K562 (cell line): Measurements from ENCODE around the gene ITPK1. TPM values are rescaled to one million over a fixed set of nuclear protein-coding genes. Genes with fewer than 3 reads are reported as not detected.

Experiments used
- ATAC-seq: fragments of 200-7000 bp; cut with Tn5 transposase; 3 replicates; pipeline ENCODE4 v1.9.1; 2020; ENCODE audit warnings: moderate library complexity
- BruUV-seq: library from RNA; stranded (reverse); fragments of 400-500 nt; replicated peaks from 2 replicates; lab custom pipeline; 2021; lab: Mats Ljungman, UMichigan
- CTCF ChIA-PET: fragments of 300-600 bp; formaldehyde crosslinking; extraction: SDS; loops from one replicate; lab custom pipeline; 2021; ENCODE audit warnings: low intra/inter-chr PET ratio; lab: Yijun Ruan, JAX
- POLR2A ChIA-PET: fragments of 300-600, 350-650 bp; sonication (Branson Sonifier 250); formaldehyde crosslinking; extraction: SDS; loops from one replicate; lab custom pipeline; 2021; ENCODE audit warnings: antibody characterized with exemption, inconsistent platforms; lab: Yijun Ruan, JAX
- DNase-seq, 4 experiments: peaks; one replicate each; pipeline versions ENCODE4 v3.0.0 to v3.0.0-alpha.2; 2011 to 2018; ENCODE audit warnings: low spot score in 3 of 4, mixed read lengths in 3 of 4; ENCODE audit errors: extremely low read depth in 1 of 4
- FAIRE-seq: peaks from 2 replicates; lab custom pipeline; 2011; peaks lifted over from hg19 to GRCh38; lab: Jason Lieb, UNC
- H2AFZ ChIP-seq: 2 replicates; pipeline ENCODE4 v1.6.0; 2011; ENCODE audit warnings: low read depth, low read length, control low read depth, inconsistent platforms
- H3K27ac ChIP-seq: fragments of 200-600 bp; 3 replicates; pipeline ENCODE4 v1.8.0; 2011; ENCODE audit warnings: low read depth, mild to moderate bottlenecking, control low read depth, inconsistent platforms, low read length, moderate library complexity, mixed read lengths; ENCODE audit errors: extremely low read depth
- H3K27me3 ChIP-seq, 2 experiments: fragments of 300-600 bp in 1 of 2; 2 replicates in 1 of 2; 3 replicates in 1 of 2; pipeline versions ENCODE4 v1.6.0 to v1.8.0; 2011; ENCODE audit warnings: inconsistent platforms in 2 of 2, low read length in 2 of 2, mild to moderate bottlenecking in 1 of 2, mixed read lengths in 1 of 2, moderate library complexity in 1 of 2; ENCODE audit not compliant: control insufficient read depth in 2 of 2, insufficient read depth in 2 of 2
- H3K36me3 ChIP-seq: fragments of 300-600 bp; 3 replicates; pipeline ENCODE4 v1.8.0; 2011; ENCODE audit warnings: mild to moderate bottlenecking, low read length, inconsistent platforms; ENCODE audit not compliant: control insufficient read depth, insufficient read depth
- H3K4me1 ChIP-seq, 2 experiments: fragments of 200-600 bp in 1 of 2; replicated peaks in 1 of 2; 2 replicates in 1 of 2; 3 replicates in 1 of 2; pipeline versions ENCODE4 v1.5.1 to v1.8.0; 2011; ENCODE audit warnings: inconsistent platforms in 2 of 2, low read length in 2 of 2, mild to moderate bottlenecking in 1 of 2, mixed read lengths in 1 of 2, moderate library complexity in 1 of 2; ENCODE audit not compliant: control insufficient read depth in 2 of 2, insufficient read depth in 2 of 2
- H3K4me2 ChIP-seq: 2 replicates; pipeline ENCODE4 v1.6.1; 2011; ENCODE audit warnings: low read length, control low read depth, inconsistent platforms, mixed read lengths; ENCODE audit not compliant: insufficient read depth
- H3K4me3 ChIP-seq: fragments of 200-600 bp; sonication (generic), shearing (Covaris generic); 2 replicates; pipeline ENCODE4 v1.5.1; 2016; ENCODE audit warnings: control low read depth, inconsistent platforms
- H3K79me2 ChIP-seq: fragments of 200-600 bp; 3 replicates; pipeline ENCODE4 v1.8.0; 2011; ENCODE audit warnings: low read length, inconsistent platforms; ENCODE audit not compliant: control insufficient read depth, insufficient read depth
- H3K9ac ChIP-seq, 2 experiments: 2 replicates each; pipeline versions ENCODE4 v1.6.0 to v1.6.1; 2011; ENCODE audit warnings: low read depth in 2 of 2, low read length in 2 of 2, control low read depth in 1 of 2, inconsistent platforms in 1 of 2, mild to moderate bottlenecking in 1 of 2, mixed read lengths in 1 of 2; ENCODE audit not compliant: insufficient read depth in 1 of 2
- H3K9me1 ChIP-seq: one replicate; pipeline ENCODE4 v1.6.0; 2011; ENCODE audit warnings: inconsistent platforms, mild to moderate bottlenecking, low read length, moderate library complexity; ENCODE audit not compliant: control insufficient read depth, insufficient read depth
- H3K9me3 ChIP-seq: replicated peaks from 2 replicates; pipeline ENCODE4 v1.5.1; 2011; ENCODE audit warnings: low read depth, low read length, inconsistent platforms; ENCODE audit not compliant: control insufficient read depth, insufficient read depth
- H4K20me1 ChIP-seq: replicated peaks from 2 replicates; pipeline ENCODE4 v1.6.1; 2011; ENCODE audit warnings: low read length, inconsistent platforms, mixed read lengths; ENCODE audit not compliant: control insufficient read depth, insufficient read depth
- ARID1B ChIP-seq: fragments of 450-650 bp; IDR thresholded peaks from 2 replicates; pipeline ENCODE4 v1.6.1; 2016; ENCODE audit warnings: antibody characterized with exemption, mild to moderate bottlenecking, inconsistent platforms
- BHLHE40 ChIP-seq: IDR thresholded peaks from 2 replicates; pipeline ENCODE4 v1.6.1; 2011; ENCODE audit warnings: low read length, improper control_type of control experiment
- CAMTA2 ChIP-seq: fragments of 250-450 bp; sonication (Bioruptor Pico); conservative IDR thresholded peaks from 2 replicates; pipeline ENCODE4 v1.5.1; 2022
- CBFA2T3 ChIP-seq: fragments of 450-650 bp; IDR thresholded peaks from 2 replicates; pipeline ENCODE4 v1.6.1; 2017
- CXXC5 ChIP-seq: fragments of 250-450 bp; sonication (Bioruptor Pico); IDR thresholded peaks from 2 replicates; pipeline ENCODE4 v1.8.0; 2022; ENCODE audit warnings: inconsistent platforms, mild to moderate bottlenecking, moderate library complexity
- JUND ChIP-seq, 2 experiments: IDR thresholded peaks; 2 replicates in 1 of 2; 3 replicates in 1 of 2; pipeline ENCODE4 v1.6.1; 2011; ENCODE audit warnings: borderline replicate concordance in 2 of 2, low read depth in 2 of 2, low read length in 2 of 2, improper control_type of control experiment in 1 of 2, missing biosample characterization in 1 of 2, missing genetic modification characterization in 1 of 2, missing genetic modification reagents in 1 of 2
- MTA2 ChIP-seq: fragments of 450-650 bp; IDR thresholded peaks from 2 replicates; pipeline ENCODE4 v1.6.1; 2016; ENCODE audit warnings: low read depth
- RCOR1 ChIP-seq, 2 experiments: IDR thresholded peaks; 2 replicates each; pipeline ENCODE4 v1.6.1; 2012; ENCODE audit warnings: low read depth in 2 of 2, low read length in 2 of 2, borderline replicate concordance in 1 of 2, improper control_type of control experiment in 1 of 2
- SMAD4 ChIP-seq: fragments of 250-450 bp; sonication (Bioruptor Pico); conservative IDR thresholded peaks from 2 replicates; pipeline ENCODE4 v1.8.0; 2021; ENCODE audit warnings: inconsistent platforms, mild to moderate bottlenecking, moderate library complexity
- STAT5A ChIP-seq: IDR thresholded peaks from 2 replicates; pipeline ENCODE4 v1.6.1; 2012; ENCODE audit warnings: low read length, inconsistent platforms, borderline replicate concordance
- ZNF436 ChIP-seq: fragments of 250-450, 450-650 bp; sonication (Bioruptor Pico); formaldehyde crosslinking; IDR thresholded peaks from 2 replicates; pipeline ENCODE4 v1.7.0; 2020; ENCODE audit warnings: mild to moderate bottlenecking
- WGBS: fragments of 100-300 bp; shearing (Covaris generic); methylation state at CpG from one replicate; pipeline ENCODE4 v1.1.6; 2016; ENCODE audit warnings: low coverage, mixed read lengths; ENCODE audit not compliant: insufficient coverage; ENCODE audit errors: missing lambda C conversion rate; 5-methylcytosine and 5-hydroxymethylcytosine counted together
- in situ Hi-C: fragments of 300-500 bp; cut with MboI; formaldehyde crosslinking; loops from 4 replicates; pipeline ENCODE4 v1.15.0; 2018; ENCODE audit warnings: inconsistent platforms, mixed read lengths
- intact Hi-C: fragments of 100-400 bp; cut with micrococcal nuclease; formaldehyde crosslinking; loops from 2 replicates; pipeline ENCODE4 v1.14.2; 2022
- polyA plus RNA-seq, 8 experiments: library from polyadenylated mRNA; depleted of rRNA in 4 of 8; stranded (reverse) in 5 of 8; unstranded in 3 of 8; fragments of >200 nt; fragmentation: Nextera tagmentation in 2 of 8; fragmentation: Illumina TruSeq in 1 of 8; extraction: Ambion mirVana in 2 of 8; extraction: Trizol in 1 of 8; gene quantifications; 2 replicates each; pipeline versions ENCODE4 v1.2.1 to v1.2.3, GENCODE V29; 2011 to 2014; ENCODE audit warnings: inconsistent platforms in 1 of 8, missing spikeins in 1 of 8
- total RNA-seq, 7 experiments: library from RNA; depleted of rRNA in 6 of 7; stranded (reverse); fragments of >200 nt in 6 of 7; fragmentation: Illumina TruSeq in 2 of 7; extraction: Trizol in 2 of 7; gene quantifications; 2 replicates each; pipeline versions ENCODE4 v1.2.1 to v1.2.3, GENCODE V29; 2011 to 2021; ENCODE audit warnings: low replicate concordance in 1 of 7
- TF ChIP-seq, protein P1 (sequence below): fragments of 200-800 bp; sonication (Bioruptor generic); IDR thresholded peaks from 2 replicates; pipeline ENCODE4 v1.6.1; 2017; ENCODE audit warnings: missing genetic modification characterization, missing compliant biosample characterization
- TF ChIP-seq, protein P2 (sequence below), 2 experiments: fragments of 450-650 bp; conservative IDR thresholded peaks; 2 replicates each; pipeline ENCODE4 v1.6.1; 2017; ENCODE audit warnings: mild to moderate bottlenecking in 2 of 2, moderate library complexity in 2 of 2
- TF ChIP-seq, protein P3 (sequence below), 2 experiments: fragments of 150-350 bp in 1 of 2; IDR thresholded peaks; 2 replicates each; pipeline ENCODE4 v1.6.1; 2012 to 2016; ENCODE audit warnings: low read depth in 2 of 2, low read length in 2 of 2, mild to moderate bottlenecking in 1 of 2, moderate library complexity in 1 of 2

Gene ITPK1
- total and polyA plus RNA-seq, 9 of the 15 experiments (the other 6 are each of a cell fraction or from before 2014, with no cell fraction given) = 1.2 to 39.2 (median 23.0) TPM

DNA sequence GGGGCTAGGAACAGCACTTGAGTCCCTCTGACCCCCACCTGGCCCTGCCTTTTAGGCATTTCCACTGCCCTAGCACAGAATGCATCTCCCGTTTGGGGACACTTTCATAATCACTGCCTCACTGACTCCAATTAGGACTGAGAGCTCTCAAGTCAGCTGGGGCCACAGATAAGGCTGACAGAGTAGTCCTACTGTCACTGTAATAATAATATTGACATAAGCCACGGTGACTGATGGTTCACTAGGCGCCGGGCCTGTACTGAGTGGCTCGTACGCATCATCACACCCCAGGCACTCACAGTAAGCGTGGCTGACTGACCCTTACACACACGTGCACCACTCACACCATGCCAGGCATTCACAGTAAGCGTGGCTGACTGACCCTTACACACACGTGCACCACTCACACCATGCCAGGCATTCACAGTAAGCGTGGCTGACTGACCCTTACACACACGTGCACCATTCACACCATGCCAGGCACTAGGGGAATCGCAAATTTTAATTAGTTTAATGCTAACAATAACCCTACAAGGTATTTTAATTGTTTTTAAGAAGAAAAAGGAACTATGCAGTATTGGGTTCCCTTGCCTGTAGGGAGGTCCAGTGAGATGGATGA lies 105.1 kb downstream of the ITPK1 start:
- ChIA-PET POLR2A (interaction anchor here (1.1 kb wide), 1 partner anchor 73 kb away, joined by 4 read pairs; no protein-coding TSS in a partner anchor), CTCF (no interaction called here)
- no peak overlapping the region for H3K9ac ChIP-seq
- in situ Hi-C loops = no loop called here
- peak; percentile 43 to 63 (median 55) for DNase-seq
- no peaks in the 10 kb centered on the region for H3K27me3 ChIP-seq
- no peaks in the 10 kb centered on the region for H3K79me2 ChIP-seq
- no peak overlapping the region for H2AFZ ChIP-seq
- ATAC-seq = peak; percentile 92
- no peak overlapping the region for H3K27ac ChIP-seq
- peak; percentile 78 for FAIRE-seq
- no peak overlapping the region for H3K4me3 ChIP-seq
- no peaks in the 10 kb centered on the region for H3K9me3 ChIP-seq
- H3K4me1 ChIP-seq = peaks cover 3 to 29% of the 10 kb centered on the region in 2 experiments; a peak in 4 of 5 replicates
- intact Hi-C loops = no loop called here
- 27% methylated on average over 11 of the region's 13 CpGs for WGBS
- BruUV-seq = no TSS peak
- 0 out of 3 replicates have a peak, but pooled peaks cover 3% of the 10 kb centered on the region for H3K36me3 ChIP-seq
- peaks cover 3% of the 10 kb centered on the region; the same call in 1 of the 2 replicates for H4K20me1 ChIP-seq
- H3K4me2 ChIP-seq = no peak overlapping the region
- H3K9me1 ChIP-seq = no peaks in the 10 kb centered on the region
- TF ChIP-seq, protein P1, sequence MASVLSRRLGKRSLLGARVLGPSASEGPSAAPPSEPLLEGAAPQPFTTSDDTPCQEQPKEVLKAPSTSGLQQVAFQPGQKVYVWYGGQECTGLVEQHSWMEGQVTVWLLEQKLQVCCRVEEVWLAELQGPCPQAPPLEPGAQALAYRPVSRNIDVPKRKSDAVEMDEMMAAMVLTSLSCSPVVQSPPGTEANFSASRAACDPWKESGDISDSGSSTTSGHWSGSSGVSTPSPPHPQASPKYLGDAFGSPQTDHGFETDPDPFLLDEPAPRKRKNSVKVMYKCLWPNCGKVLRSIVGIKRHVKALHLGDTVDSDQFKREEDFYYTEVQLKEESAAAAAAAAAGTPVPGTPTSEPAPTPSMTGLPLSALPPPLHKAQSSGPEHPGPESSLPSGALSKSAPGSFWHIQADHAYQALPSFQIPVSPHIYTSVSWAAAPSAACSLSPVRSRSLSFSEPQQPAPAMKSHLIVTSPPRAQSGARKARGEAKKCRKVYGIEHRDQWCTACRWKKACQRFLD (CRISPR knock-in tag) = no peak
- TF ChIP-seq, protein P2, sequence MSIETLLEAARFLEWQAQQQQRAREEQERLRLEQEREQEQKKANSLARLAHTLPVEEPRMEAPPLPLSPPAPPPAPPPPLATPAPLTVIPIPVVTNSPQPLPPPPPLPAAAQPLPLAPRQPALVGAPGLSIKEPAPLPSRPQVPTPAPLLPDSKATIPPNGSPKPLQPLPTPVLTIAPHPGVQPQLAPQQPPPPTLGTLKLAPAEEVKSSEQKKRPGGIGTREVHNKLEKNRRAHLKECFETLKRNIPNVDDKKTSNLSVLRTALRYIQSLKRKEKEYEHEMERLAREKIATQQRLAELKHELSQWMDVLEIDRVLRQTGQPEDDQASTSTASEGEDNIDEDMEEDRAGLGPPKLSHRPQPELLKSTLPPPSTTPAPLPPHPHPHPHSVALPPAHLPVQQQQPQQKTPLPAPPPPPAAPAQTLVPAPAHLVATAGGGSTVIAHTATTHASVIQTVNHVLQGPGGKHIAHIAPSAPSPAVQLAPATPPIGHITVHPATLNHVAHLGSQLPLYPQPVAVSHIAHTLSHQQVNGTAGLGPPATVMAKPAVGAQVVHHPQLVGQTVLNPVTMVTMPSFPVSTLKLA (conservative IDR thresholded peaks at IDR 0.05) = peak; percentile 48 to 56; a peak in 3 of 4 replicates
- peak; percentile 16; the same call in 1 of the 2 replicates for TF ChIP-seq STAT5A
- TF ChIP-seq CBFA2T3 = peak; percentile 82
- TF ChIP-seq SMAD4 = peak; percentile 28; the same call in 1 of the 2 replicates
- TF ChIP-seq JUND (IDR thresholded peaks at IDR 0.05; ENCODE audit: borderline replicate concordance, low read depth, low read length) = 0 out of 2 replicates have a peak, but pooled peaks have one; percentile 3
- TF ChIP-seq JUND (tag; IDR thresholded peaks at IDR 0.05; ENCODE audit: borderline replicate concordance, low read depth, low read length) = peak; percentile 24; the same call in 1 of the 3 replicates
- peak; percentile 82 for TF ChIP-seq ARID1B
- TF ChIP-seq BHLHE40 = peak; percentile 79
- TF ChIP-seq MTA2 = peak; percentile 38; the same call in 1 of the 2 replicates
- peak in 1 of 2 experiments; percentile 92; a peak in 2 of 4 replicates for TF ChIP-seq RCOR1 (IDR thresholded peaks at IDR 0.05; ENCODE audit: borderline replicate concordance in 1 of 2, low read depth in 2 of 2, low read length in 2 of 2)
- TF ChIP-seq CAMTA2 = no peak
- 0 out of 2 replicates have a peak, but pooled peaks have one; percentile 11 for TF ChIP-seq CXXC5 (CRISPR knock-in tag)
- no peak for TF ChIP-seq ZNF436 (CRISPR knock-in tag)
- TF ChIP-seq, protein P3, sequence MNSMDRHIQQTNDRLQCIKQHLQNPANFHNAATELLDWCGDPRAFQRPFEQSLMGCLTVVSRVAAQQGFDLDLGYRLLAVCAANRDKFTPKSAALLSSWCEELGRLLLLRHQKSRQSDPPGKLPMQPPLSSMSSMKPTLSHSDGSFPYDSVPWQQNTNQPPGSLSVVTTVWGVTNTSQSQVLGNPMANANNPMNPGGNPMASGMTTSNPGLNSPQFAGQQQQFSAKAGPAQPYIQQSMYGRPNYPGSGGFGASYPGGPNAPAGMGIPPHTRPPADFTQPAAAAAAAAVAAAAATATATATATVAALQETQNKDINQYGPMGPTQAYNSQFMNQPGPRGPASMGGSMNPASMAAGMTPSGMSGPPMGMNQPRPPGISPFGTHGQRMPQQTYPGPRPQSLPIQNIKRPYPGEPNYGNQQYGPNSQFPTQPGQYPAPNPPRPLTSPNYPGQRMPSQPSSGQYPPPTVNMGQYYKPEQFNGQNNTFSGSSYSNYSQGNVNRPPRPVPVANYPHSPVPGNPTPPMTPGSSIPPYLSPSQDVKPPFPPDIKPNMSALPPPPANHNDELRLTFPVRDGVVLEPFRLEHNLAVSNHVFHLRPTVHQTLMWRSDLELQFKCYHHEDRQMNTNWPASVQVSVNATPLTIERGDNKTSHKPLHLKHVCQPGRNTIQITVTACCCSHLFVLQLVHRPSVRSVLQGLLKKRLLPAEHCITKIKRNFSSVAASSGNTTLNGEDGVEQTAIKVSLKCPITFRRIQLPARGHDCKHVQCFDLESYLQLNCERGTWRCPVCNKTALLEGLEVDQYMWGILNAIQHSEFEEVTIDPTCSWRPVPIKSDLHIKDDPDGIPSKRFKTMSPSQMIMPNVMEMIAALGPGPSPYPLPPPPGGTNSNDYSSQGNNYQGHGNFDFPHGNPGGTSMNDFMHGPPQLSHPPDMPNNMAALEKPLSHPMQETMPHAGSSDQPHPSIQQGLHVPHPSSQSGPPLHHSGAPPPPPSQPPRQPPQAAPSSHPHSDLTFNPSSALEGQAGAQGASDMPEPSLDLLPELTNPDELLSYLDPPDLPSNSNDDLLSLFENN (IDR thresholded peaks at IDR 0.05; ENCODE audit: low read depth in 2 of 2, low read length in 2 of 2) = peak in 1 of 2 experiments; percentile 57; a peak in 1 of 4 replicates
